ENCODE data around the gene STAT6. TPM values are rescaled to one million over a fixed set of nuclear protein-coding genes. Genes with fewer than 3 reads are reported as not detected.

STAT6 gene
- total RNA-seq, 1 experiment from 2014 or later, result 122 TPM

GRCh38 chr12:57048423-57049118, 62.6 kb downstream of the STAT6 start:
- TF ChIP-seq CTCF (conservative IDR thresholded peaks at IDR 0.05) (no peak), EZH2 (IDR thresholded peaks at IDR 0.05; ENCODE audit: low read depth) (no peak)
- Histone ChIP-seq H3K36me3 (ENCODE audit: low read depth) (no peaks in the 10 kb centered on the region), H3K27ac (no peak overlapping the region), H3F3A (ENCODE audit: insufficient read depth, low read depth) (no peaks in the 10 kb centered on the region), H3K9me2 (ENCODE audit: insufficient read depth) (no peaks in the 10 kb centered on the region), H3K27me3 (ENCODE audit: insufficient read depth, low read depth) (peaks cover 54% of the 10 kb centered on the region; the same call in 1 of the 2 replicates), H3K4me1 (replicated peaks; ENCODE audit: insufficient read depth) (no peaks in the 10 kb centered on the region), H2AFZ (no peak overlapping the region), H4K20me1 (ENCODE audit: insufficient read depth) (no peaks in the 10 kb centered on the region), H3K4me2 (no peak overlapping the region), H3K79me2 (ENCODE audit: low read depth) (no peaks in the 10 kb centered on the region), H3K4me3 (no peak overlapping the region), H3K9me3 (ENCODE audit: insufficient read depth, low read depth) (no peaks in the 10 kb centered on the region)
- no peak for DNase-seq
- ChIA-PET CTCF (no interaction called here), POLR2A (ENCODE audit: unreplicated experiment) (no interaction called here)
- no TSS peak for BruUV-seq (replicated peaks)
- intact Hi-C loops (cut with micrococcal nuclease; ENCODE audit: unreplicated experiment), result no loop called here

- intact Hi-C loops (cut with micrococcal nuclease; ENCODE audit: unreplicated experiment), result no loop called here
- no peaks in the 10 kb centered on the region for H3K4me1 ChIP-seq (replicated peaks; ENCODE audit: insufficient read depth)
- no peak overlapping the region for H3K4me3 ChIP-seq
- H3K79me2 ChIP-seq (ENCODE audit: low read depth), result no peaks in the 10 kb centered on the region
- BruUV-seq (replicated peaks), result no TSS peak
- H3K9me3 ChIP-seq (ENCODE audit: insufficient read depth, low read depth), result no peaks in the 10 kb centered on the region
- H3K9me2 ChIP-seq (ENCODE audit: insufficient read depth), result no peaks in the 10 kb centered on the region
- ChIA-PET POLR2A (ENCODE audit: unreplicated experiment) (no interaction called here), CTCF (no interaction called here)
- no peak overlapping the region for H2AFZ ChIP-seq
- no peaks in the 10 kb centered on the region for H3F3A ChIP-seq (ENCODE audit: insufficient read depth, low read depth)
- no peaks in the 10 kb centered on the region for H4K20me1 ChIP-seq (ENCODE audit: insufficient read depth)
- no peak for DNase-seq
- H3K36me3 ChIP-seq (ENCODE audit: low read depth), result no peaks in the 10 kb centered on the region
- H3K27me3 ChIP-seq (ENCODE audit: insufficient read depth, low read depth), result peaks cover 60% of the 10 kb centered on the region; the same call in 1 of the 2 replicates
- no peak overlapping the region for H3K27ac ChIP-seq
- no peak overlapping the region for H3K4me2 ChIP-seq
- TF ChIP-seq EZH2 (IDR thresholded peaks at IDR 0.05; ENCODE audit: low read depth) (no peak), CTCF (conservative IDR thresholded peaks at IDR 0.05) (no peak)
These were observed 63.2 kb downstream of the STAT6 start for GRCh38 chr12:57047981-57048380.

- Histone ChIP-seq H2AFZ (no peak overlapping the region), H3K9me3 (ENCODE audit: insufficient read depth, low read depth) (no peaks in the 10 kb centered on the region), H3K4me2 (no peak overlapping the region), H4K20me1 (ENCODE audit: insufficient read depth) (no peaks in the 10 kb centered on the region), H3K79me2 (ENCODE audit: low read depth) (no peaks in the 10 kb centered on the region), H3F3A (ENCODE audit: insufficient read depth, low read depth) (no peaks in the 10 kb centered on the region), H3K36me3 (ENCODE audit: low read depth) (no peaks in the 10 kb centered on the region), H3K4me3 (no peak overlapping the region), H3K4me1 (replicated peaks; ENCODE audit: insufficient read depth) (no peaks in the 10 kb centered on the region), H3K9me2 (ENCODE audit: insufficient read depth) (no peaks in the 10 kb centered on the region), H3K27me3 (ENCODE audit: insufficient read depth, low read depth) (peaks cover 65% of the 10 kb centered on the region; the same call in 1 of the 2 replicates), H3K27ac (no peak overlapping the region)
- POLR2A ChIA-PET (ENCODE audit: unreplicated experiment), result no interaction called here
- no TSS peak for BruUV-seq (replicated peaks)
- TF ChIP-seq CTCF (conservative IDR thresholded peaks at IDR 0.05) (no peak), EZH2 (IDR thresholded peaks at IDR 0.05; ENCODE audit: low read depth) (no peak)
- no peak for DNase-seq
- intact Hi-C loops (cut with micrococcal nuclease; ENCODE audit: unreplicated experiment), result no loop called here
- CTCF ChIA-PET, result no interaction called here
These were observed 63.9 kb downstream of the STAT6 start for GRCh38 chr12:57046947-57047890.
